GM18870 (cell line): ENCODE measurements around the gene WBP2NL.

Experiments
- ATAC-seq: cut with Tn5 transposase; IDR thresholded peaks from one replicate; pipeline ENCODE4 v1.9.1; 2021; ENCODE audit warnings: moderate library complexity; ENCODE audit not compliant: unreplicated experiment

Gene WBP2NL

GRCh38 chr22:41976961-41977566 lies 21.5 kb upstream of the WBP2NL start:
- ATAC-seq: no peak

DNA sequence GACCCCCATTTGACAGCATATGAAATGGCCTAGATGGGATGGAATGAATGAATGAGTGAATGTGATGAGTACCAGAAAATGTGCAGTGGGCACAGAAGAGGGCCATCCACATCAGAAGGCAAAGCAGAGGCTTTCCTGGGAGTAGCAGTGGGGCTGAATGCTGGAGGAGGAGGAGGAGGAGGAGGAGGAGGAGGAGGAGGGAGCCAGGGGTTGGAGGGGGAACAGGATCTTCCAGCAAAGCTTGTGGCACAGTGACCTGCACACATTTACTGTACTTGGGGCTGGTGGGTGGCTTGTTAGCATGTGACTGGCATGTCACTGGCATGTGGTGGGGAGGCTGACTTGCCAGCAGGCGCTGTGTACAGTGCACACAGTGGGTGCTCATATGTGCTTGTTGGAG lies 19.9 kb upstream of the WBP2NL start:
- ATAC-seq: no peak

DNA sequence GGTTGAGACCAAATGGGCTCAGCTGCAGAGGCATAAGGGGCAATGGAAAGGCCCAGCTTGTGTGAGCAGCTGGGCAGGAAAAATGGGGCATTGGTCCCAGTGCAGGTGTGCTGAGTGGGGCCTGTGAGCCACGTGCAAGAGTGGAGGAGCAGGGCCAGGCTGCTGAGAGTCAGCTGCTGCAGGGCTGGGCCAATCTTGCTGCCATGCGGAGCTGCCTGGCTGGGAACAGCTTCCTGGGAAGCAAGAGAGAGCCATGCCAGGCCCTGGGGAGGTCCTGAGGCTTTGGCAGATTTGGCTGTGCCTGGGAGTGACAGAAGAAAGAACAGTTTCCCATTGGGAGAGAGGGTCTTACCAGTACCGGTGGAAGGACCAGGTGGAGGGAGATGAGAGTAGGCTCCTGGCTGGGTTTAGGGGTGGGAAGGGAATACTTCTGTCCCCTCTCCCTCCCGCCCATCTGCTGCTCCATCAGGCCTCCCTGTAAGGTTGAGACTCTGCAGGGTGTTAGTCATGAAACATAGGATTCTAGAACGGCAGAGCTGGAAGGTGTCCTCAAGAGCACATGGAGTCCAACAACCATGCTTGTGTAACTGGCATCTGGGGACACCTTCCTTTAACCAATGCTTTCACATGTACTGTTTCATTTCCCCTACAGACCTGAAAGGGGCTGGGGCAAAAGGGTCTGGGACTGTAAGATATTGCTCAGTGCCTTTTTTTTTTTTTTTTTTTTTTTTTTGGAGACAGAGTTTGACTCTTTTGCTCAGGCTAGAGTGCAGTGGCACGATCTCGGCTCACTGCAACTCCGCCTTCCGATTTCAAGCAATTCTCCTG lies 19.0 kb upstream of the WBP2NL start:
- ATAC-seq: no peak

- ATAC-seq: no peak
Observed at GRCh38 chr22:41982865-41983264, 15.7 kb upstream of the WBP2NL start.

DNA sequence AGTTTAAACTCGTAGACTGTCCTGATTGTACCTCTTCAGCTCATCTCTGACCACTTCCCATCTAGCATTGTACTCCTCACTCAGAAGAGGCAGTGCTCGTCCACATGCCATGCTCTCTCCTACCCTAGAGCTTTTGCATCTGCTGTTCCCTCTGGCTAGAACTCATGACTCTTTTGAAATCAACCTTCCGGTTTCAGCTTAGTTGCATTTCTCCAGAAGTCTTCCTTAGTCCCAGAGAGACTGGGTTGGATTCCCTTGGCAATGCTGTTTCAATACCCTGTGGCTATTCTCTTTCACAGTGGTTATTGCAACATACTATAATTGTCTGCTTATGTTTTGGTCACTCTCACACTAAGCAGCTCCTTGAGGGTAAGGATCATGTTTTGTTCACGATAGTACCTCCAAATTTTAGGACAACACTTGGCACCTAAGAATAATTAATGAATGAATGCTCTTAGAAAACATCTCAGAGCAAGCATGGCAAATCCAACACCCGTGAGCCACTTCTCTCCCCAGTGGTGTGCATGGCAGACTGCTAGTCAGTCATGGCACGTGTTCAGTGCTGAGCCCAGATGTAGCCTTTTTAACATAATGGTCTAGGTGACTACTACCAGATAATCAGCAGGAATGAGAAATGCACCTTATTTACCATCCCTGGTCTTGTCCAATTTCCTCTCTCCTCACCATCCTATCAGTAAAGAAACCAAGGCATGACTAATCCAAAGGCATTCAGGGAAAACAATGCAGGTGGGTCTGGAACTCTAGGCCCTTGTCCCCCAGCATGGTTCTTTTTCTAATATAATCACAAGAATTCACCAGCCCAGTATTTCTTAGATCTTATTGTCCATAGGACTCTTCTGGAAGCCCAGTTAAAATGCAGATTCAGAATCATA lies 14.8 kb upstream of the WBP2NL start:
- ATAC-seq: no peak

GRCh38 chr22:41987276-41987675 lies 11.3 kb upstream of the WBP2NL start:
- ATAC-seq: no peak

DNA sequence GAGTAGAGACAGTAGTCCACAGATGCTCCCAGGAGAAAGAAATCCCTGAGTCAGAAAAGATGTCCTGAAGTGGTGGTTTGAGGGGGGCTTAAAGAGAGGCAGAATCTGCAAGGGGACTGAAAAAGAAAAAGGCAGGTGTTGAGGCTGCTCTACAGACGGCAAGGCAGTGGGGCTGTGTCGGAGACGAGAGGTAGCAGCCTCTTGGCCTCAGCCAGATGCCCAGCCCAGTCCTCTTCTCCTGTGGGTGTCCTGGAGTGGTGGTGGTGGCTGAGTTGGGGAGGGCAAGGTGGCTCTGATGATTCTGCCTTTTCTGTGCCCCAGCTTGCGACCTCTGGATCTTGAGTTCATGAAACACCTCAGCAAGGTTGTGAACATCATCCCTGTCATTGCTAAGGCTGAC lies 9.3 kb upstream of the WBP2NL start:
- no peak for ATAC-seq

GRCh38 chr22:41991111-41991510 lies 7.5 kb upstream of the WBP2NL start:
- no peak for ATAC-seq

DNA sequence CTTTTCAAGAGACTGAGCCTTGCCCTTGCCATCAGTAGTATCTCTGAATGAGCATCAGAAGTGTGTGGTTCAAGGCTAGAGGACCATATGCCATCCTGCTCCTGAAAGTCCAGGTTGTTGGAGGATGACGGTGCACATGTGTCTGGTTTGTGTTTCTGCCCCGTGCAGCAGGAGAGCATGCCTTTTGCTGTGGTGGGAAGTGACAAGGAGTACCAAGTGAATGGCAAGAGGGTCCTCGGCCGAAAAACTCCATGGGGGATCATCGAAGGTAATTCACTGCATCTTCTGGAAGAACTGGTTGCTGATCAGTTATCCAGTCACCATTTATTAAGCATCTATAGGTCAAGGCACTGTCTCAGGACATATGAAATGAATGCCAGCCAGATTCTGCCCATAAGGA lies 6.1 kb upstream of the WBP2NL start:
- ATAC-seq: no peak

DNA sequence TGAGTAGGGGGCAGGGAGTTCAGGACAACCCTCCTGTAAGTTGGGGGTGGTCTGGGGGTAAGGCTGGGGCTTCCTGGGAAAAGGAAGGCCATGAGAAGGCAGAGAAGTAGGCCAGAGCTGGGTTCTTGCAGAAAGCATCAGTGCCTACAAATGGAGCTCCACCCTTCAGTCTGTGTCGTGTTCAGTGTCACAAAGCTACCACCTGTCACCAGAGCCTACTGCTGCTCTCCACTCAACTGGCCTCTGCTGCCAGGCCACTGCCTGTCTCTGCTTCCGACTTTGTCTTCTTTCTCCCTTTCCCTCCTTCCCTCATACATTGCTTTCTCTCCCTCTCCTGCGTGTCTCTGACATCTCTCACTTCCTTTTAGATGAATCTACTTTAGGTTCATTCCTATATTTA lies 3.4 kb upstream of the WBP2NL start:
- ATAC-seq: no peak

DNA sequence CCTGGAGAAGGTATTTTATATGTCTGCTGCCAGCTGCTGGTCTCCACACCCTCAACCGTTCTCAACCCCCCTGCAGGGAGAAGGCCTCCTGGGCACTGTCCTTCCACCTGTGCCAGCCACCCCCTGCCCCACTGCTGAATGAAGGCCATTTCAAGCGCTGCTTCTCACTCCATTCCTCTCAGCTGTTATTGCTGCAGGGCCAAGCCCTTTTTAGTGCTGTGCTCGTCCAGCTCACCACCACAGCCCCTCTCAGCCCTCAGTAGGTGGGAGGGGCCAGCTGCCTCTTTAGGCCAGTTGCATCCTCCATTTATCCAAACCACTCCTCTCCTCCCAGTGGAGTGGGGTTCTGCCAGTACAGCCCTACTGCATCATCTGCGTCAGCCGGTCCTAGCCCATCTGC lies 1.8 kb upstream of the WBP2NL start:
- ATAC-seq: no peak

DNA sequence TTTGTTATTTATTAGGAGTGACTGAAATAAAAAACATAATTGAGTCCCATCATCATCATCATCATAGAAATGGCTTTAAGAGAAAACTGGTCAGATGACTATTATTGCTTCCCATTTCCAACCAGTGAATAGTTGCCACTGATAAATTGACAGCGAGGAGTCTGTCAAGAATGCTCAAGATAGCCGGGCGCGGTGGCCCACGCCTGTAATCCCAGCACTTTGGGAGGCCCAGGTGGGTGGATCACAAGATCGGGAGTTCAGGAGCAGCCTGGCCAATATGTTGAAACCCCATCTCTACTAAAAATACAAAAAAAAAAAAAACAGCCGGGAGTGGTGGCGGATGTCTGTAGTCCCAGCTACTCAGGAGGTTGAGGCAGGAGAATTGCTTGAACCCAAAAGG lies 1.9 kb downstream of the WBP2NL start:
- no peak for ATAC-seq

DNA sequence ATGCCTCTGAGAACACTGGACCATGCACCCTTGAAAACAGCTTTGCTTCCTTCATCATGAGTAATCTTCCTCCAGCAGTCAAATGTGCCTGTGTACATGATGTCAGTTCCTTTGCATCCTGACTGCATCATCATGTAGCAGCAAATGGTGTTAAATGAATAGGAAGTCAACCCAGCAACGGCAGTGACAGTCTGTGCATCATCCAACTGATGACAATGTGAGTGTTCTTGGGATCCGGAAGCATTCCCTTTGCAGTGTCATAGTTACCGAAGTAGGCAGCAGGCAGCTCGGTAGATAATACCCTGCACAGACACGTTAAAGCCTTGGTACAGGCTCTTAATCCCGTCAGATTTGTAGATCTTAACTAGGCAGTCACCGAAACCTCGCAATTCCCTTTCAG lies 2.5 kb downstream of the WBP2NL start:
- ATAC-seq: no peak

DNA sequence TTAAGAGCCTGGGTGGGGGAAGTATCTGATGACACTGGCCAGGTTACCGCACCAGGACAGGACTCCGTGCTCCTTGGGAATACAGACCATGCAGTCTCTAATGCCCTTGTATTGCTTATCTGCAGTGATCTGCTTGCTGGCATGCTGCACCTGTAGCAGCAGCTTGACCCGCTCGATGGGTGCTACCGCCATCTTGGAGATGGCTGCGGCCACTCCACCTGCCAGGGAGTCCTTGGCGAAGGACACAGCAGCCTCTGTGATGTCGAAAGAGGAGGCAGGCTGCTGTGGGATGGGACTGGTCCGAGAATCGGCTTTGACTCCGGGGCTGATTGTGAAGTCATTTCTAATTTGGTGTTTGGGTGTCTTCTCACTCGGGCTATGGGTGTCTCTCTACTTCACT lies 3.1 kb downstream of the WBP2NL start:
- ATAC-seq: no peak

DNA sequence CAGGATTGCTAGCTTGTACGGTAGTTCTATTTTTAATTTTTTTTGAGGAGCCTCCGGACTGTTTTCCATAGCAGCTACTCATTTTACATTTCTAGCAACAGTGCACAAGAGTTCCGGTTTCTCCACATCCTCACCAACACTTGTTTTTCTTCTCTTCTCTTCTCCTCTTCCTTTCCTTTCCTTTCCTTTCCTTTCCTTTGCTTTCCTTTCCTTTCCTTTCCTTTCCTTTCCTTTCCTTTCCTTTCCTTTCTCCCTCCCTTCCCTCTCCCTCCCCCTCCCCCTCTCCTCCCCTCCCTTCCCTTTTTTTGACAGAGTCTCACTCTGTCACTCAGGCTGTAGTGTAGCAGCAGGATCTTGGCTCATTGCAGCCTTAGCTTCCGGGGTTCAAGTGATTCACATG lies 9.3 kb downstream of the WBP2NL start:
- no peak for ATAC-seq

DNA sequence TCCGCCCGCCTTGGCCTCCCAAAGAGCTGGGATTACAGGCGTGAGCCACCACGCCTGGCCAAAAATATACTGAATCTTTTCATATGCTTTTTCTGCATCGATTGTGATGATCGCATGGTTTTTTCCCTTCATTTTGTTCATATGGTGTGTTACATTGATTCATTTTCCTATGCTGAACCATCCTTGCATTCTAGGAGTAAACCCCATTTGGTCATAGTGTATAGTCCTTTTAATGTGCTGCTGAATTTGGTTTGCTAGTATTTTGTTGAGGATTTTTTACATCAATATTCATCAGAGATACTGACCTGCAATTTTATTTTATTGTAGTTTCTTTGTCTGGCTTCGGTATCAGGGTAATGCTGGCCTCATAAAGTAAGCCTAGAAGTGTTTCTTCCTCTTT lies 12.2 kb downstream of the WBP2NL start:
- no peak for ATAC-seq

GRCh38 chr22:42013385-42013784 lies 14.8 kb downstream of the WBP2NL start:
- ATAC-seq: no peak

- no peak for ATAC-seq
Observed at GRCh38 chr22:42016111-42016510, 17.5 kb downstream of the WBP2NL start.

GRCh38 chr22:42018224-42018623 lies 19.6 kb downstream of the WBP2NL start:
- ATAC-seq: no peak

- ATAC-seq: no peak
Observed at GRCh38 chr22:42021571-42021970, 23.0 kb downstream of the WBP2NL start.

DNA sequence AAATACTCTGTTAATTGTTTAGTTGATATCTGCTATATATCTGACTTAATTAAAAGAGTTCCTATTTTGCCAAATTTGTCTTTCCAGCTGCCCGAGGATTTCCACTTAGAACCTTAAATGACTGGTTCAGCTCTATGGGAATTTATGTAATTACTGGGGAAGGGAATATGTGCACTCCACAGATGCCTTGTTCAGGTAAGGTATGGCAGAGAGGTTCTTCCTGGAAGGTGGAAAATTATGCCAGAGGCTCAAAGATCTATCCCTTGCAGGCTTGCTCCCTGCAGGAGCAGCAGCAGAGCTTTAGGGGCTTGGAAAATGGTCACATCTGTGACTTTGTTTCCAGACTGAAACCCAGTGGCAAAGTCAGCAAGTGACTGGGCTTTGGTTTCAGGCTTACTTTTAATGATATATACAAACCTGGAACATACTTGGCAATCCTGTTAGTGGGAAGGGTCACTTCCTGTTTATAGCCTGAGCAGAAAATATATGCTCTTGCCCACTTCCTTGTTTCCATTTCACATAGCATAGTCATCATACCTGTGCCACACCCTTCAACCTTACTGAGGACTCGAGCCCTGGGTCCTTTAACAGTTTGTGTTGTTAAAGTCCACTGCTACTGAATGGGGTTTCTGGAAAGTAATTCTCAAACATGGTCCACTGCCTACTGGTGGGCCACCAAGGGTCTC lies 23.7 kb downstream of the WBP2NL start:
- ATAC-seq: no peak
